Stimulated activated CD8-positive, alpha-beta memory T cell treated with anti-CD3 and anti-CD28 coated beads, Interleukin-15, amount 100 ng/mL, for 4 hours (primary cell): ENCODE measurements around the gene AGTPBP1.

ENCODE experiments used
- DNase-seq, 2 donors: peaks; one replicate each; pipeline ENCODE4 v3.0.0-alpha.2; 2020; ENCODE audit warnings: low read depth in 2 of 2

AGTPBP1 gene

DNA sequence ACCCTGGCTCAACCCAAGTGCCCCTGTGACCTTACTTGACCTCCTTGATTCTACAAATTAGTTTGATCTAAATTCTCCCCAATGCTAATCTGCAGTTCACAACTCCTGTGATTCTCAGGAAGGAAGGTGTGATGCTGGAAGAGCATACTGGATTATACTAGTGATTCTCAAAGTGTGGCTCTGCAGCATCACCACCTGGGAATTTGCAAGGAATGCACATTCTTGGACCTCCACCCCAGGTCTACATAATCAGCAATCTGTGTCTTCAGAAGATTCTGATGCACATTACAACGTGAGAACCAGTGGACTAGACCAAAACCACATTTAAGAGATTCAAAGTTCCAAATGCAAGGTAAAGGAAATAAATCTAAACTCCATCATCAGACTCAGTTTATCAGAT lies 198.6 kb downstream of the AGTPBP1 start:
- no peak for DNase-seq

DNA sequence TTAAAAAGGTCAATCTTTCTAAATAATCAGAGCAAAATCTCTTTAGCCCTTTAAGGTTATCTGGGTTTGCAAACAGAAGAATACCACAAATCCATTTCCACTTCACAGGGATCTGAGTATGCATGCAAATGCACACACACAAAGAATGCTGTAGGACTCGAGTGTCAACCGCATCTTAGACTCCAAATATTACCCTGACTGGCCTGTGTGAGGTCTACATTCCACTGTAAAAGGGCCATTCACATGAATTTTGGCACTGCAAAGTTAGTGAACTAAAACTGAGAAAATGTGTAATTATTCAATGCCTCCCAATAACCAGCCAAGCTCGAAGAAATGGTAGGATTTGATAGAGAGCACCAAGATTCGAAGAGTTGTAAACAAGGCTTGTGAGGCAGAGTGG lies 199.9 kb downstream of the AGTPBP1 start:
- DNase-seq = no peak

DNA sequence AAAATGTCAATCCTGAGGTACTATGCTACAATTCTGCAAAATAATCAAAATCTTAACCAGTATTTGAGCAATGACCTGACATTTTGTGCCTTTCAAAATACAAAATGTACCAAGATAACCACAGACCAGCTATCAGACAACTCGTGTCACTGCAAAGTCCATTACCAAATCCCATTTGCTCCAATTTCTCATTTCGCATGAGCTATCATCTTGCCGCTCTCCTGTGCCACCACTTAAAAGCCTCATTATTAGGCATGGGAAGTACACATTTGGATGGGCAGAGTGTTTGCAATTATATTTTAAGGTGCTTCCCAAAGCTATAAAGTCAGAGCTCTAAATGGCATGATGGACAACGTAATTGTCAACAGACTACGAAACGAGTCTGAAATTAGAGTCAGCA lies 205.2 kb downstream of the AGTPBP1 start:
- DNase-seq = no peak

DNA sequence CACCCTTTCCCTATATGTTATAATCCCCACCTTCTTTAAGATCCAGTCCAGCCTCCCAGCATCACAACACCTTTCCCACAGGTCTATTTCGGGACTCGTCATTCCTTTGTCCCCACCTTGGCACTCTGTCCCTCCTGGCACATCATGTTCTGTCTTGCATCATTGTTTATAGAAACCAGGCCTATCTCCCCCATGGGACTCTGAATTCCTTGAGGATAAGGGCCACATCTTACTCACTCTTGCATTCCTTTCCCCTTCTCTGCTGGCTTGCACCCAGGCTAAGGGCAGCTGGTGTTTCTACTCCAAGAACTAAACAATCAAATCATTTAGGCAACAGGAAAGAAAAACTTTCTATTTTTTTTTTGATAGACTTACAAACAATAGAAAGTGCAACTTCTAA lies 205.7 kb downstream of the AGTPBP1 start:
- DNase-seq = no peak

DNA sequence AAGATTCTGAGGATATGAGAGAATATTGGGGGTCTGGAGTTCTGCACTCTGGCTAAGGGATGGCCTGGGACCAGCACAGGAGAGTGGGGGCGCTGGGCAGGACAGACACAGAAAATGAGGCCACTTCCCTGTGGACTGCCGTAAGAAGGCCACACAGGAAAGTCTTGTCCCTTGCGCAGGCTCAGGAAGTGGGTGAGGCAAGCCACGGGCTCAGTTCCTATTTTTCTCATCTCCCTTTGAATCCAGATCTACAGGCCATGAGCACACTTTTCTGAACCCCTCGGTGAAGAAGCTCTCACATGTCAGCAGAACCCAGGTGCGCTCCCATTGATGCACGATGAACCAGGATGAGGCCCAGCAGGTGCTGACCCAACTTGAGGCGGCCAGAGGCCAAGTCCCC lies 207.4 kb downstream of the AGTPBP1 start:
- no peak for DNase-seq

DNA sequence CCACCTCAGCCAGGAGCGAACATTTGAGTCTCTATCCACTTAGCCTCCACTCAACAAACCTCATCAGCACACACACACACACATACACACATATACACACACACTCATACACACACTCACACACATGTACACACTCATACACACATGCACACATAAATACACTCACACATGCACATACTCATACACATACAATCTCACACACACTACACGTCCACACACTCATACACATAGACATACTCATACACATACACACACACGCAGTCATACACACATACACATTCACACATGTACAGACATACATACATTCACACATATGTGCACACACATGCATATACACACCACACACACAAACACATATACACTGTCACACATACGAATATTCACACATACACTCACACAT lies 208.2 kb downstream of the AGTPBP1 start:
- DNase-seq = no peak

DNA sequence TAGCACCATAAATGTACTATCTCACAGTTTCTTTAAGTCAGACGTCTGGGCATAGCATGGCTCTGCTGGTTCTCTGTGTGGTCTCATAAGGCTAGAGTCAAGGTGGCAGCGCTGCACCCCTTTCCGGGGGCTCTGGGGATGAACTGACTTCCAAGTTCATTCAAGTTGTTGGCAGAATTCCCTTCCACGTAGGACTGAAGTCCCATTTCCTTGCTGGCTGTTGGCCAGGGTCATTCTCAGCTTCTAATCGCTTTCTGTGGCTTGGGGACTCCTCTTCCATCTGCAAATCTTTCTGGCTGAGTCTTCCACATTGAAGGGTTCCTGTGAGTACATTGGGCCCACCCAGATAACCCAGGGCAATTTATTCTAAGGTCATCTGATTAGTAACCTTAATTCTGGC lies 211.0 kb downstream of the AGTPBP1 start:
- no peak for DNase-seq

DNA sequence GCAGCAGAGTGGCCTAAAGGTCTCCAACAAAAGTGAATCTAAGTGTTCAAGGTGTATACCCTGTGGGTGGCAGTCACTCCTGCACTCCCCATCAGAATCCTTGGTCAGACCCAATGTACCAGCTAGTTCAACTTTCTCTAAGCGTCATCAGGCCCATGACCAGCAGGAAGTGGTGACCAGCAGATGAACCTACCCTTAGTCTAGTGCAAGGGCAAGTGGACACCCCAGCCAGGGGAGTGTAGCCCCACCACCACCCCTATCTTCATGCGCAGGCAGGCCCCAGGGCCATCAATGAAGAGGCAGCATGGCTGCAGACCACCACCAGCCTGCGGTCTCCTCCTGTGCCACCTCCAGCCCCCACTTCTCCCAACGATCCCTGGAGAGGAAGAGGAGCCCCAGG lies 213.1 kb downstream of the AGTPBP1 start:
- DNase-seq = no peak

DNA sequence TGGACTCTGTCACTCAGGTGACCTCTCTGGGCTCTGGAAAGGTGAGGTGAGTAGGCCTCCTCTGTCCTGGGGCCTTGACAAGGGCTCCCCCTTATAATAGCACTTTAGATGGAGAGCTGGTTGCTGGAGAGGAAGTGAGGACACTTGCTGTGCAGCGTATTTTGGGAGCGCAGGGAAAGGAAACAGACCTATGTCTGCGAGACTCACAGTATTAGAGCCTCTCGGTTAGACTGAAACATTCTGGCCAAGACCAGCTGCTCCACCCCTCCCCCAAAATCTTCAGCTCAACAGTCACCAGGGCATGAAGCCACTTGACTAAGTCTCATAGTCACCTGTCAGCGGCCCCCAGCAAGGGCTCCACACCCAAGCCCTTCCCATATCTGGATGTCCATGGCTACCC lies 213.6 kb downstream of the AGTPBP1 start:
- DNase-seq = no peak

DNA sequence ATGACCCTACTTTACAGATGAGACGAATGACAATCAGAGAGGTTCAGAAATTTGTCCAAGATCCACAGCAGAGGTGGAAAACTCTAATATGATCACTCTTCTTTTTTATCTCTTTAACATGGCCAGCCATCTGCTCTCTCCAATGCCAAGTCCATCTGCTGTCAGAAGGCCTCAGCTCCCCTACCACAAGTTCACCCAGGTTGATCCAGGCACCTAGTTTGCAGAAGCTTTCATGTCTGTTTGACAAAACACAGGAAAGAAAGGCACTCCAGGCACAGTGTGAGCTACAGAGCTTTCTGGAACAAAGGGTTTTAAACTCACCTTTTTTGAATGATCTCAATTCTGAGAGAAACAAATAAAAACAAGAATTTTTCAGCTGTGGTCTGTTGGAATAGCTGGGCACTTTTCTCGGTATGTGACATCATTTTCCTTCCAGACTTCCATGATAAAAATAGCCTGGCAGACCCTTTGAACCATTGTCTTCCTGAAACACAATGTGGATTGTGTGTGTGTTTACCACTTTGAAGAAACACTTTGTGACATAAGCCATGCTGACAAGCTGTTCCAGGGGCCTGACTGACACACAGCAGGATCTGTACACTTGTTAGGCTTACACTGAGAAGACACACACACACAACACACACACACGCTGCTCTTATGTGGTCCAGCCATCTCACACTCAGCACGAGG lies 214.3 kb downstream of the AGTPBP1 start:
- no peak for DNase-seq

DNA sequence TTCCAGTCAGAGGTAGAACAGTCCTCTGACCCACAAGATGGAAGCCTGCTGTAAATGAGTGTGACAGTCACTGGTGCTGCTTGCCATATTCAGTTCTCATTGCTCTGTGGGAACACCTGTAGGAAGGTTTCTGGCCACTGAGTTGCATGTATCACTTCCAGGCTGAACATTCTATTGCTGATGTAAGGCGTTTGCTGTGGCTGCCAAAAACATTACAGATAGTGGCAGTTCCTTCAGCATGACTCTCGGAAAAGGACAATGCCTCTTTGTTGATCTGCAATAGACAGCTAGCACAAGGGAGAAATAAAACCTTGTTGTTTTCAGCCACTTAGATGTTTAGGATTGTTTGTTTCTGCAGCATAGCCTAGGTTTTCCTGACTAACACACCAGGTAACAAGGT lies 217.2 kb downstream of the AGTPBP1 start:
- DNase-seq = no peak

DNA sequence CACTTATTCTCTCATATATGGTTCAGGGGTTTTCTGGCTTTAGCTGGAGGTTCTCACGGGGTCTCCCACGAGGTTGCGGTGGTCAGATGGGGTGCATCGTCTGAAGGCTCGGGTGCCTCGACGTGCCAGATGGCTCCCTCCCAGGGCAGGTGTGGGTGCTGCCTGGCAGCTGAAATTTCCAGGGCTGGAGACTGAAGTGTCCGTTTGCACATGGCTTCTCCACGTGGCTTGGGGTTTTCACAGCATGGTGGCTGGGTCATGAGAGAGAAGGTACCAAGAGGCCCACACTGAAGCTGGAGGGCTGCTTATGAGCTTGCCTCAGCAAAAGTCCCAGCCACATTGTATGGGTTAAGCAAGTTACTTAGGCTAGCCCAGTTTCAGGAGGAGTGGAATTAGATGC lies 218.6 kb downstream of the AGTPBP1 start:
- no peak for DNase-seq

DNA sequence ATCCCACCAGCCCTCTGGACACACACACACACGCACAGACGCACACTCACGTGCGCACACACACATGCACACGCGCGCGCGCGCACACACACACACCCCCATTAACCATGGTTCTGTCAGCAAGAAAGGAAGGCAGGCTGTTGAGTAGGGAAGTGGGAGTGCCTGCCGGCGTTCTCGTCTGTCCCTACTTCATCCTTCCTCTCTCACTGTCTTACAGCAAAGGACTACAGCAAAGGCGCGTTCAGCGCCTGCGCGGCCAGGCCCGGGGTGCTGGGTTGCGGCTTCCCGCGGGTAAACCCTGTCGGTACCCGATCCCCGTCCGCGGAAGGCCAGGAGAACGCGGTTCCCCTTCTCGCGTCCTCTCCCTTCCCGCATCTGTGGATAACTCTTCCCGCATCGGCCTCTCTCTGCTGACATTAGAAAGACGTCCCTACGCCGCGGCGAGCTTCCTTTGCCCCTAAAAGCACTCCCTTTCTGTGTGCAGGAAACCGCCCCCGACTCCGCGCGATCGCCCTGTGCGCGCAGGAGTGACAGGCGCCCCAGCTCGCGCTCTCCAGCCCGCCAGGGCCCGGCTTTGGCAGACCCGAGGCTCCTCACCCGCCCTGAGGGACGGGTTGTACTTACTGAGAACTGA lies 219.2 kb downstream of the AGTPBP1 start:
- DNase-seq = no peak

DNA sequence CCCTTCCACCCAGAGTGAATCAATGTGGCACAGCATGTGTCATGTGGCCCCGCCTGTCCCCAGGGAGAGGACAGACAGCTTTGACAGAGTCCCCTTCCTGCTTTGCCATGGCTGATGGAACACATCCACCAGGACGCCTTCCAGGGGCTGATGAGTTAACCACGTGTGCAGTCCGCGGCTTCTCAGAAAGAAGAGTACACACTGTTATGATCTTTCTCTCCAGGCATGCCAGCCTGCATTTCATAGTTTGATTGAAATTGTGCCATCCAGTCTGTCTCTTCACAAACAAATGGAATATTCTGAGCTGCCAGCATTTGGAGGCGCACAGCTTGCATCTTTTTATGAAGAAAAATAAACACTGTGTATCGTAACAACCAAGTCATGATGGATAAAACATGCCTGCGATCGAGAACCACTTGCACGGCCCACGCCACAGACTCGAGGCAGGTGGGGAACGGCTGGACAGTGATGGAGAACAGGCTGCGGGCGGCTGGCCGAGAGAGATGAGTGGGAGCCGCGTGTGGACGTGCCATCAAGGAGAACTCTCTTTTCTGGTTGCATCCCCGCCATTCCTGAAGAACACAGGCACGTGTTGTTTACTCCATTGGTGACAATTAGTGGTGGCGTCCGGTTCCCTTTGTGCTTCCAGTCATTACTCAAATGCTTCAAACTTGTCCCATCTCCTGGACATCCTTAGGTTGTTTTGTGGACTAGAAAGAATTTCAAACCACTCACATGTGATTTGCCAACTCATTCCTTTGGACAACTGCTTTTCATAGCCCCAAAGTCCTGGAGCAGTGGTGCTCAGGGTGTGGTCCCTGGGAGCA lies 220.2 kb downstream of the AGTPBP1 start:
- no peak for DNase-seq

DNA sequence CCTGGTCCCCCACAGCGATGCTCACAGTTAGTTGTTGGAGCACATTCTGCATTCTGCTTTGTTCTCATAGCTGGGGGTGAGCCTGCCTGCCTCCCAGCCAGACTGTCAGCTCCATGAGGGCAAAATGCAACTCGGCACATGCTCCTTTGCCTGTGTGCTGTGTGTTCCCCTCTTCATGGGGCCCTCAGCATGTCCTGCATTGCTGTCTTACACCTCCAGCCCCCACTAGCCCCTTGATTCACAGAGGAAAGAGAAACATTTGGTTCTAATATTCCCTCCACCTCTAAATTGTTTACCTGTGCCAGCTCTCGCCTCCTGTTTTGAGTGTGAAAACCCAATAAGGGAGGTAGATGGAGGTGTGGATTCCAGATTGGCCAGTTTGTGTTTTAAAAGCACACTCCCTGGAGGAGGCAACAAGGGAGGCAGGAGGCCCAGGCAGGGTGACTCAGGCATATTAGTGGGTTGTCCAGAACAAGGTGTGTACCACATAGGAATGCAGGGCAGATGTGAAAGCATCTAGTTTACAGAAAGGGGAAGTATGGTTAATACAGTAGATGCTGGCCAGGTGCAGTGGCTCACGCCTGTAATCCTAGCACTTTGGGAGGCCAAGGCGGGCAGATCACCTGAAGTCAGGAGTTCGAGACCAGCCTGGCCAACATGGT lies 224.6 kb downstream of the AGTPBP1 start:
- DNase-seq = no peak

DNA sequence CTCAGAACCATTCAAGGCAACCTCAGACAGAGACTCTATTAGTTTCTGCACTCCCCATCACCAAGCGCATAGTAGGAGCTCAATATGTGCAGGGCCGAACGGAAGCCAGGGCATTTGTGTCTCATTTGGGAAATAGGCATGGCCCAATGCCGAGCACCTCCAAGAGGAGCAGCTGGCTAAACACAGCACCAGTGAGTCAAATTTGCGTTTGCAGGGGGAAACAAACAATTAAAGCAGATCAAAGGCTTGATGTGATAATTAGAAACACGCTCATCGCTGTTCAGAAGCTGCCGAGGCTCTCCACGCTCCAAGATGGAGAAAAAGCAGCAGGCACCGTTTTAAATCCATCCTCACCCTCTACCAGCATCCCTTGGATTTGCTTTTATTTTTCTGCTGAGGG lies 225.3 kb downstream of the AGTPBP1 start:
- DNase-seq = no peak

DNA sequence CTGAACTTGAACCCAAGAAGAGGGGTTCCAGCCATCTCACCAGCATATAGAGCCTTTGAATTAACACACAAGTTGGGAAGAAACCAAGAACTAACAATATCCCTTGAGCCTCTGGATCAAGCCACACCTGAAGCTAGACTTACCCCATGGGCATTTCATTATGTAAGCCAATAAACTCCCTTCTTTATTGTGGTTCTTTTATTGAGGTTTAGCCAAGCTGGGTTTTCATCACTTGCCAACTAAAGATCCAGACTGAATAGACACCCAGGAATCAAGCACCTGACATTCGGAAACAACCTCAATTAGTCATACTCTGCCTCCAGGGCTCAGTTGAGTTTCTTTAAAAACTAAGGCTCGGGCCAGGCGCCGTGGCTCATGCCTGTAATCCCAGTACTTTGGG lies 226.7 kb downstream of the AGTPBP1 start:
- DNase-seq = no peak

DNA sequence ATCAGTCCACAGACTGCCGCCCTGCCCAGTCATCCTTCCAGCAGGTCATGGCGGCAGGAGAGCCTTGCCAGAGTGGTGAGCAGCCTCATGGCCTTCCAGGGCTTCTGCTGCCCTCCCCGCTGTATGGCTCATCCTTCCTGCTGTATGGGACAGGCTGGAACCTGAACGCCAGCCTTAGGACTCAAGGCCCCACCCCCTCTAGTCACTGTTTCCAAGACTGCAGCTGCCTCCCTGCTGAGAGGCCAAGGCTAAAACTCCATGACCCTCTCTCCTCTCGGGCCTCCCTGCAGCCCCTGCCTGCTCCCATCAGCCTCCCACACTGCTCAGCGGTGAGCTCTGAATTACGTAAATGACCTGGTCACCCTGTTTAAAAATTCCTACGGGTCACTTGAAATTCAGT lies 227.5 kb downstream of the AGTPBP1 start:
- no peak for DNase-seq

DNA sequence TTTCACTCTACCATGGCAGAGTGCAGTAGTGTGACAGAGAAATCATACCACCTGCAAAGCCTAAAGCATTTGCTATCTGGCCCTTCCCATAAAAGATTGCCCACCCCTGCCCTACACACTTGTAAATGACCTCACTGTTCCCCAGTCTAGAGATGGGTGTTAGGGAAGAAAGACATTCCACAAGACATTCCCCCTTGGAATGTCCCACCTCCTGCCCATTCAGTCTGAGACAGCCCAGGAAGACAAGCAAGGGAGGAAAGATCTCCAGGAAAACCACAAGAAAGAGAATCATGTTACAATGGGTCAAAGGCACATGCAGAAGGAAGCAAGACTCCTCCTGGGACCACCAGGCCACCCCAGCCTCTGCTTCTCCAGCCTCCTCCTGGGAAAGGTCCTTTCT lies 230.0 kb downstream of the AGTPBP1 start:
- DNase-seq = no peak

DNA sequence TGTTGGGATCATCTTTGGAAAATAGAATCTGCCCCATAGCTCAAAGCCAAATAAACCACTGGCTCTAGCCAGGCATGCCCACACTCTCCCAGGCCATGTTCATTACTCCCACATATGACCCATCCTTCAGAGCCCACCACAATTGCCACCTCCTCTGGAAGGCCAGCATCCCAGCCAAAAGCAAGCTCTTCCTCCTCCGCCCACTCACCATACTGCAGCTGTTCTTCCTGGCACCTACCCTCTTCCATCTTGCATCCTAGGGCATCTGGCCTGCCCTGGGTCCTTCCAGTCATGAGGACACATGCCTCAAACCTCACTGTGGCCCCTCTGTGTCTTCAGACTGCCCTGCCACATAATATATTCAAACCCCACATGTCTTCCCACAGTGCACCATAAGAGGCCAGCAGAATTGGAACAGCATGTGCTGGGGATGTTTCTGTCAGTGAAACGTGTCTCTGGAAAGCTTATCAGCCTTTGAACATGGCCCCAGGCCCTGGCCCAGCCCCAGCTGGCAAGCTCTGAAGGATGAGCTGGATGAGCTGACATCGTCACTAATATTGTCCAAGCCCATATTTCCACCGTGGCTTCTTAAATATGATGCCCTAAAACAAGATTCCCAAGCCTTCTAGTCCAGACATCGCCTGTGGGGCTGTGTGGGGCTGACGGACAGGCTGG lies 230.8 kb downstream of the AGTPBP1 start:
- no peak for DNase-seq

DNA sequence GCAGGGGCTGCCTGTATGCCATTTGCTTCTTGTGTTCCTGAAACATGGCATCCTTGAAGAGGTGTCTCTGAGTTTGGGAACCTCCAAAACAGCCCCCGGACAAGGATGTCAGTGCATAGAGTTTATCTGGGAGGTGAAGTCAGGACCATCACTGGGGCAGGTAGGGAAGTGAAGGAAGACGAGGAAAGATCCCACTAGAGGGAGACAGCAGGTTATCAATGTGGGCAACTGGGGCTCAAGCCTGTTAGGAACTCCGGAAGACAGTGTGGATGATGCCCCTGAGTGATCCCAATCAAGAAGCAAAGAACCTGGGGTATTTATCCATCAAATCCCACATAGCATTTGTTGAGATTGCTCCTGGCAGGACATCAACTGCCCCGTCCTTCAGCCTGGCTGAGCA lies 233.1 kb downstream of the AGTPBP1 start:
- DNase-seq = no peak

DNA sequence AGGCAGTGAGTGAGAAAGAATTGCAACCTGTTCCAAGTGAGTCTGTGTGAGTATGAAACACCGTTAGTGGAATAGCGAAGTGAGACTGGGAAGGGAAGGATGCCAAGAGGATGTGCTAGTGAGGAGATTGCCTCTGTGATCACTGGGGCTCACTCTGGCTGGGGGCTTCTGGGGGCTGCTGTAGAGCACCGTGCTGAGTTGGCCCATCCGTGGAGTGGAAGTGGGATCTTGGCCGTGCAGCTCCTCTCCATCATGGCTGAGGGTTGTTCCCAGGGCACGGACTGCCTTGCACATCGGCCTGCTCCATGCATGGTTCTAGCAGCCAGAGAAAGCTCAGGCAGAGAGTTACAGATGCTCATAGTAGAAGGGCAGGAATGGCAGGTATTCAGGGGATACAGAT lies 236.1 kb downstream of the AGTPBP1 start:
- DNase-seq = no peak
